IMR-90 (cell line): ENCODE results near the gene FNDC5.
A peak's percentile ranks its signal among the peaks of the same experiment; 100 is the strongest.

Source experiments
- BHLHE40 ChIP-seq: fragments of 150-350 bp; IDR thresholded peaks from 2 replicates; pipeline ENCODE4 v1.6.1; 2016; ENCODE audit warnings: mild to moderate bottlenecking, low read depth, low read length
- CHD1 ChIP-seq: IDR thresholded peaks from 2 replicates; pipeline ENCODE4 v1.6.1; 2012; ENCODE audit warnings: low read depth, low read length, improper control_type of control experiment
- CTCF ChIP-seq: conservative IDR thresholded peaks from 2 replicates; pipeline ENCODE4 v1.5.1; 2012; ENCODE audit warnings: mild to moderate bottlenecking, low read depth, low read length, improper control_type of control experiment
- ELK1 ChIP-seq: fragments of 150-350 bp; IDR thresholded peaks from 2 replicates; pipeline ENCODE4 v1.6.1; 2016; ENCODE audit warnings: low read depth, mild to moderate bottlenecking, low read length, moderate library complexity, borderline replicate concordance
- MAZ ChIP-seq: IDR thresholded peaks from 2 replicates; pipeline ENCODE4 v1.6.1; 2012; ENCODE audit warnings: low read depth, mild to moderate bottlenecking, low read length, improper control_type of control experiment, moderate library complexity, borderline replicate concordance
- MXI1 ChIP-seq: IDR thresholded peaks from 2 replicates; pipeline ENCODE4 v1.6.1; 2012; ENCODE audit warnings: low read depth, mild to moderate bottlenecking, low read length, moderate library complexity, borderline replicate concordance
- POLR2A ChIP-seq: IDR thresholded peaks from 2 replicates; pipeline ENCODE4 v1.6.1; 2012; ENCODE audit warnings: mild to moderate bottlenecking, low read depth, low read length
- RAD21 ChIP-seq: IDR thresholded peaks from 2 replicates; pipeline ENCODE4 v1.6.1; 2012; ENCODE audit warnings: low read length, improper control_type of control experiment
- RFX5 ChIP-seq: IDR thresholded peaks from 2 replicates; pipeline ENCODE4 v1.8.0; 2012; ENCODE audit warnings: low read depth, mild to moderate bottlenecking, low read length, moderate library complexity
- SMC3 ChIP-seq: fragments of 150-350 bp; IDR thresholded peaks from 2 replicates; pipeline ENCODE4 v1.6.1; 2016; ENCODE audit warnings: low read depth, mild to moderate bottlenecking, antibody characterized with exemption, low read length, moderate library complexity

GRCh38 chr1:32900956-32901822 lies 30.5 kb upstream of the FNDC5 start, which contains the start of gene TMEM54:
- no peak for TF ChIP-seq RAD21
- TF ChIP-seq CTCF, result no peak
- peak; percentile 46; the same call in 1 of the 2 replicates for TF ChIP-seq MXI1
- no peak for TF ChIP-seq POLR2A
- no peak for TF ChIP-seq SMC3
- no peak for TF ChIP-seq ELK1
- no peak for TF ChIP-seq BHLHE40
- TF ChIP-seq CHD1, result no peak
- TF ChIP-seq MAZ, result no peak; the same call in 1 of the 2 replicates
- no peak for TF ChIP-seq RFX5
